HuH-7.5 (cell line): ENCODE results near the gene ZNHIT2.

Source experiments
- DNase-seq: peaks from one replicate; pipeline ENCODE4 v3.0.0; 2011; ENCODE audit warnings: low spot score

The ZNHIT2 gene

DNA sequence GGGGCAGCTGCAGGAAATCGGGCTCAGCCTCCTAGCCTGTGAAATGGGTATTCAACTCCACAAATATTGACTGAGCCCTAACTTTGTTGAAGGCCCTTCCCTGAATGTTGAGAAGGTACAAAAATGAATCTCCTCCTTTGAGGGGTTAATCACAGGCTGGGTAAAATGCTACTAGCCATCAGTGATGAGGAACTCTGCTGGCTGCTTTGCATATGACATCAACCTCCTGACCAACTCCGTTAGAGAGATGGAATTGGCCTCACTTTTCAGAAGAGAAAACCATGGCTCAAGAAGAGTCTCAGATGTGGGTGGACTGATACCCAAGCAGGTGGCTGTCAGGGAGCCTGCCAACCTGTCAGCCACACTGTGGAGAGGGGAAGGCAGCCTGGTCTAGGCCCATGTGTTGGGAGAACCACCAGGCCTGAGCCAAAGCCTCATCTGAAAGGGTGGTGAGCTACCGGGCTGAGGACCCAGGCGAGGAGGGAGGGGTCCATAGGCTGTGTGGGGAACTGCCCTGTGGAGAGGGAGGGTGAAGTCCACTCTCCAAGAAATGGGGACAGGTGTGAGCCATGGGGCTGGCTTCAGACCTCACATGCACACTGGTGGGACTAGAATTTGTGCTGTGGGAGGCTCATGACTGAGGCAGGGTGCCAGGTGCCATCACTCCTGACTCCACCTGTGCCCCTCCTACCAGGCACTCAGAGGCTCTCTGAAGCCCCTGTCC, 45.4 kb downstream of the ZNHIT2 start:
- DNase-seq, result no peak

DNA sequence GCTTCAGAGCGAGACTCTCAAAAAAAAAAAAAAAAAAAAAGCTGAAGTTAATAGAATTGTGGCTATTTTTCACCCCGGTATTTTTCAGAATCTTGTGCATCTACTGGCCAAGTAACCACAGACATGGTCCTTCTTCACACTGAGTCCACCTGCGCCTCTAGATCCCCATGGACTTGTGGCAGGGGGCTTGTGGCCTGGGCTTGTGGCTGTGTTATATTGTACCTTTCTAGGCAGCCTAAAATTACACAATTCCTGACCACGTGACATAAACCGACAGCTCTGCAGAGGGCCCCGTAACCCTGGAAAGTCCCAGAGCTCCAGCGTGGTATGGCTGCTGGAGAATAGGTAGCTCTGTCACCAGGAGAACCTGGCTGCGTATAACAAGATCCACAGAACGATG, 48.3 kb downstream of the ZNHIT2 start:
- no peak for DNase-seq

DNA sequence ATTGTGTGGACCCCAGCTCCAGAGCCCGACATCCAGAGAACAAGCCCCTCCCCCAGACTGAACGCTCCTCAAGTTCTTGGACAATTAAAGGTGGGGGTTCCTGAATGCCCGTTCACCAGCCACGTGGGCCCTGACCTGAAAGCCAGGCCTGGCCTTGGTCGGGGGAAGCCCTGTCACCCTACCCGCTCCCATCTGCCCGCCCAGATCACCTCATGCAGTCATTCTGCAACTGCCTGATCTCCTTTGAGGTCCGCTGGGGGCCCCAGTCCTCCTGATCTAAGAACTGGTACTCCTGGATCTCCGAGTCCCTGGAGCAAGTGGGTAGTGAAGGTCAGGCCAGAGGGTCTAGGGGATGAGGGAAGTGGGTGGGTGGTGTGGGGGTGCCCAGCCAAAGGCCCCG, 50.1 kb downstream of the ZNHIT2 start:
- DNase-seq, result no peak

DNA sequence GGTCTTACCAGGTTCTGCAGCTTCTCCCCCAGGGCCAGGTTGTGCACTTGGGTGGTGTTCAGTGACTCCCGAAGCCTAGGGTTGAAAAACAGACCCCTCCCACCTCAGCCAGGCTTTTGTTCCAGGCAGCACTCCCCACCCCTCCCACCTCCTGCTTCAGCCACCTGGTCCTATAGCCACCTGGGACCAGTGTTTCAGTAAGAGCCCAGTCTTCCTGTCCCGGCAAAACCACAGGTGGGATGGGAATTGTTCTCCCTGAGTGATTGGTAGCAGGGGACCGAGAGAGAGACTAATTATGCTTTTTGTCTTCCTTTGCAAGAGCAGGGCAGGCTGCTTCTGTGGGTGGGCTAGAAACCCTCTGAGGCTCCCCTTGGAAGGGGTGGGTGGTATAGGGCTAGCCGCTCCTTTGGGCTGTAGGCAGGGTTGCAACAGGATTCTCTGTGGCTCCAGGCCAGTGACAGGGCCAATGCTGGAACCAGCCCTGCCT, 50.7 kb downstream of the ZNHIT2 start:
- DNase-seq, result no peak
